Measurements from ENCODE around the gene TM9SF3.

GRCh38 chr10:96584474-96584873 is 2.3 kb downstream of the TM9SF3 start:
- TF ChIP-seq POLR2A (IDR thresholded peaks at IDR 0.05) (no peak), CTCF (IDR thresholded peaks at IDR 0.05) (no peak), EP300 (IDR thresholded peaks at IDR 0.05) (no peak)

All from suprapubic skin (tissue), 3 donors.